Measurements from ENCODE around the gene DEDD. TPM values are rescaled to one million over a fixed set of nuclear protein-coding genes. Genes with fewer than 3 reads are reported as not detected.

DEDD gene
- total RNA-seq, 1 experiment from 2014 or later: 44.7 TPM

- Histone ChIP-seq H2BK15ac (ENCODE audit: low read depth, low read length) (no peak within 1 kb of the TSS), H4K91ac (ENCODE audit: insufficient read length, low read depth, low read length) (no peak within 1 kb of the TSS), H3K4ac (ENCODE audit: low read depth, low read length) (no peak within 1 kb of the TSS; the same call in 1 of the 2 replicates), H3K79me2 (ENCODE audit: insufficient read depth, low read length) (no peaks in the 10 kb centered on the region), H2BK120ac (ENCODE audit: low read depth, low read length, poor library complexity, severe bottlenecking) (peak within 1 kb of the TSS; percentile 39), H2BK20ac (ENCODE audit: low read depth, low read length, poor library complexity, severe bottlenecking) (no peak within 1 kb of the TSS), H2BK12ac (ENCODE audit: insufficient read length, low read depth, low read length) (no peak within 1 kb of the TSS), H3K14ac (ENCODE audit: insufficient read depth, low read length) (peak within 1 kb of the TSS; percentile 85; the same call in 1 of the 2 replicates), H4K5ac (ENCODE audit: insufficient read length, low read depth, low read length) (peak within 1 kb of the TSS; percentile 45), H3K56ac (ENCODE audit: insufficient read length, low read depth, low read length) (no peak within 1 kb of the TSS), H2AK5ac (ENCODE audit: insufficient read length, low read length) (no peak within 1 kb of the TSS), H3K9ac (ENCODE audit: extremely low read depth, insufficient read length, low read length) (peak within 1 kb of the TSS; percentile 77), H3K23ac (ENCODE audit: insufficient read length, low read depth, low read length) (no peak within 1 kb of the TSS), H4K20me1 (ENCODE audit: control insufficient read depth, insufficient read depth, insufficient read length) (no peaks in the 10 kb centered on the region), H3K18ac (ENCODE audit: insufficient read length, low read depth, low read length) (peak within 1 kb of the TSS; percentile 92), H3T11ph (ENCODE audit: low read length) (no peak within 1 kb of the TSS), H2AFZ (ENCODE audit: low read length) (peak within 1 kb of the TSS; percentile 53), H3K27ac (ENCODE audit: insufficient read length, low read depth, low read length) (peak within 1 kb of the TSS; percentile 1), H3K4me1 (ENCODE audit: insufficient read depth, low read length) (no peaks in the 10 kb centered on the region), H3K27me3 (ENCODE audit: insufficient read depth, low read length) (no peaks in the 10 kb centered on the region), H3K23me2 (ENCODE audit: insufficient read length, low read depth, low read length, poor library complexity, severe bottlenecking) (peaks cover 5% of the 10 kb centered on the region), H3K4me2 (ENCODE audit: insufficient read depth, insufficient read length, low read length) (peak within 1 kb of the TSS; percentile 94), H2BK5ac (ENCODE audit: insufficient read length, low read length) (no peak within 1 kb of the TSS), H3K79me1 (ENCODE audit: insufficient read depth, low read depth, low read length, poor library complexity, severe bottlenecking) (no peaks in the 10 kb centered on the region), H3K9me3 (ENCODE audit: control insufficient read depth, low read depth, low read length) (no peaks in the 10 kb centered on the region), H4K8ac (replicated peaks; ENCODE audit: insufficient read length, low read depth, low read length) (peak within 1 kb of the TSS; percentile 78)
- H3K4me3 Mint-ChIP-seq: peak within 1 kb of the TSS; percentile 81 to 89
- peak within 1 kb of the TSS; percentile 86 to 97 (median 96) for H3K27ac Mint-ChIP-seq
- H3K27me3 Mint-ChIP-seq (ENCODE audit: low read depth): no peaks in the 10 kb centered on the region; the same call in 1 of the 2 replicates
- no peaks in the 10 kb centered on the region for H3K9me3 Mint-ChIP-seq
- WGBS (ENCODE audit: extremely low coverage, insufficient read length, low lambda C conversion rate): no CpG with 5 or more reads among the region's 60 CpGs
- TF ChIP-seq CTCF (conservative IDR thresholded peaks at IDR 0.05): peak; percentile 25; the same call in 1 of the 3 replicates
- H3K36me3 Mint-ChIP-seq (ENCODE audit: insufficient read depth in 1 of 3, low read depth in 3 of 3): peaks cover 28 to 58% (median 51%) of the 10 kb centered on the region in 3 experiments
- DNase-seq: peak; percentile 94
- peaks cover 23 to 25% of the 10 kb centered on the region in 2 experiments for H3K4me1 Mint-ChIP-seq
Measured at GRCh38 chr1:161159087-161159912, 26.8 kb upstream of the DEDD start, which contains the start of gene USP21. Gene USP21, plus strand, starts transcription at chr1:161159500. Its CDS starts 1,141 bp downstream, at chr1:161160641.
